Parathyroid adenoma (tissue), 2 donors: ENCODE measurements around the gene RAB22A.

Experiments
- H2AFZ ChIP-seq: fragments of 300-600 bp; sonication (generic); one replicate; pipeline ENCODE4 v1.7.0; 2017; ENCODE audit warnings: antibody characterized with exemption, mild to moderate bottlenecking
- H3K27ac ChIP-seq: fragments of 300-600 bp; sonication (generic); one replicate; pipeline ENCODE4 v1.7.0; 2017
- H3K27me3 ChIP-seq: fragments of 300-600 bp; sonication (generic); one replicate; pipeline ENCODE4 v1.7.0; 2017; ENCODE audit warnings: low read length; ENCODE audit not compliant: control insufficient read depth, insufficient read depth
- H3K36me3 ChIP-seq: fragments of 300-600 bp; sonication (generic); one replicate; pipeline ENCODE4 v1.7.0; 2017; ENCODE audit warnings: low read length; ENCODE audit not compliant: control insufficient read depth, insufficient read depth
- H3K4me1 ChIP-seq: fragments of 300-600 bp; sonication (generic); one replicate; pipeline ENCODE4 v1.7.0; 2017; ENCODE audit warnings: control low read depth
- H3K4me2 ChIP-seq: fragments of 300-600 bp; sonication (generic); one replicate; pipeline ENCODE4 v1.7.0; 2017; ENCODE audit warnings: low read length
- H3K4me3 ChIP-seq: fragments of 300-600 bp; sonication (generic); one replicate; pipeline ENCODE4 v1.7.0; 2017; ENCODE audit warnings: low read depth, low read length
- H3K79me2 ChIP-seq: fragments of 300-600 bp; sonication (generic); one replicate; pipeline ENCODE4 v1.7.0; 2017; ENCODE audit warnings: control low read depth
- H3K9ac ChIP-seq: fragments of 300-600 bp; sonication (generic); one replicate; pipeline ENCODE4 v1.7.0; 2017; ENCODE audit warnings: mild to moderate bottlenecking
- H3K9me3 ChIP-seq: fragments of 300-600 bp; sonication (generic); one replicate; pipeline ENCODE4 v1.7.0; 2017; ENCODE audit warnings: low read length; ENCODE audit not compliant: control insufficient read depth
- TF ChIP-seq, protein P1 (sequence below): fragments of 300-600 bp; sonication (generic); IDR thresholded peaks from one replicate; pipeline ENCODE4 v1.7.0; 2017; ENCODE audit warnings: antibody characterized with exemption, mild to moderate bottlenecking
- donor health status: primary hyperparathyroidism.

The RAB22A gene

DNA sequence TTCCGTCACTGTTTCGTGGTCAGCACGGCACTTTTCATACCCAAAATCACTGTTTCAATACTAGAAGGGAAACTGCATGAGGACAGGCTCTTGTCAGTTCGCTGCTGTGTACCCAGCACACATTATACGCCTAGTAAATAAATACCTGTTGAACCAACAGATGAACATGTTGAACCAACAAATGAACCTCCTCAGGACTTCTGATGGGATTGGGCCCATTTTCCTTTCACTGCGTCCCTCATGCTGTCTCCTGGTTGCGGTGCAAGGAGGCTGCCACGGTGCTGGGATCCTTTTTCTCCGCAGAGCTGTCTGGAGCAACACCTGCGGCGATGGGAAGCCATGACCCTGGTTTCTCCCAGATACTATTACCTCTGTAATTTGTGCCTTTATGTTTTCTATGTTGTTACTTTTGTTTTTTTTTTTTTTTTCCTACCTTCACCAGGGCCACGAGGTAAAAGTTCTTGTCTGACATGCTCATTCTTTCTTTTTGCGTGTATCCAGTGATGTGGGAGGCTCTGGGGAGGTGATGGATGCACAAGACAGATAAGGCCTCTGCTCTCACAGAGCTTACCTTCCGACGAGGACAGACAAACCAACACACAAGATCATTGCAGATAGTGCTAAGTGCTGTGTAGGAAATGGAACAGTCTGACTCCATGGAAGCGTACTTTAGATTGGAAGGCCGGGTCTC is 80.6 kb downstream of the RAB22A start:
- peaks cover 8% of the 10 kb centered on the region for H3K4me1 ChIP-seq
- TF ChIP-seq, protein P1, sequence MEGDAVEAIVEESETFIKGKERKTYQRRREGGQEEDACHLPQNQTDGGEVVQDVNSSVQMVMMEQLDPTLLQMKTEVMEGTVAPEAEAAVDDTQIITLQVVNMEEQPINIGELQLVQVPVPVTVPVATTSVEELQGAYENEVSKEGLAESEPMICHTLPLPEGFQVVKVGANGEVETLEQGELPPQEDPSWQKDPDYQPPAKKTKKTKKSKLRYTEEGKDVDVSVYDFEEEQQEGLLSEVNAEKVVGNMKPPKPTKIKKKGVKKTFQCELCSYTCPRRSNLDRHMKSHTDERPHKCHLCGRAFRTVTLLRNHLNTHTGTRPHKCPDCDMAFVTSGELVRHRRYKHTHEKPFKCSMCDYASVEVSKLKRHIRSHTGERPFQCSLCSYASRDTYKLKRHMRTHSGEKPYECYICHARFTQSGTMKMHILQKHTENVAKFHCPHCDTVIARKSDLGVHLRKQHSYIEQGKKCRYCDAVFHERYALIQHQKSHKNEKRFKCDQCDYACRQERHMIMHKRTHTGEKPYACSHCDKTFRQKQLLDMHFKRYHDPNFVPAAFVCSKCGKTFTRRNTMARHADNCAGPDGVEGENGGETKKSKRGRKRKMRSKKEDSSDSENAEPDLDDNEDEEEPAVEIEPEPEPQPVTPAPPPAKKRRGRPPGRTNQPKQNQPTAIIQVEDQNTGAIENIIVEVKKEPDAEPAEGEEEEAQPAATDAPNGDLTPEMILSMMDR = no peak

DNA sequence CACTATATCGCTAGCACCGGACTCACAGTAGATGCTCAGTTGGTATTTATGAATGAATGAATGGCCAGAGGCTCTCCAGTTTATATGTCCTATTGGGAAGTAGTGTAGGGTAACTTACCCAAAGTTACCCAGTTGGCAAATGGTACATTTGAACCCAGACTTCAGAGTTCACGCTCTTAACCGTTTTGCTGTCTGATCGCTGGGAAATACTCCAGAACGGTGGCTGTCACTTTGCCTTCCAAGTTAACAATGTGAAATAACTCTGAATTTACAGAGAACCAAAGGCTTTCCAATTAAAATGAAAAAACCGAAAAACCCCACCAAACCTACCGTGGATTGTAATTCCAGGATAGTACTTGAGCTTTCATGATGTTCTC is 81.1 kb downstream of the RAB22A start:
- Histone ChIP-seq H3K4me3 (no peak overlapping the region), H3K9ac (no peak overlapping the region), H3K4me1 (peaks cover 9% of the 10 kb centered on the region), H3K4me2 (peak overlapping the region; percentile 75), H3K79me2 (peaks cover 58% of the 10 kb centered on the region), H3K9me3 (no peaks in the 10 kb centered on the region), H3K36me3 (no peaks in the 10 kb centered on the region), H3K27ac (no peak overlapping the region), H3K27me3 (no peaks in the 10 kb centered on the region), H2AFZ (no peak overlapping the region)
- TF ChIP-seq, protein P1 = no peak

More for the DNA sequence above, 80.6 kb downstream of the RAB22A start:
- Histone ChIP-seq H3K27ac (no peak overlapping the region), H3K27me3 (no peaks in the 10 kb centered on the region), H3K36me3 (no peaks in the 10 kb centered on the region), H2AFZ (no peak overlapping the region), H3K4me2 (peak overlapping the region; percentile 75), H3K79me2 (peaks cover 53% of the 10 kb centered on the region), H3K9me3 (no peaks in the 10 kb centered on the region), H3K4me3 (peak overlapping the region; percentile 74), H3K9ac (peak overlapping the region; percentile 77)

DNA sequence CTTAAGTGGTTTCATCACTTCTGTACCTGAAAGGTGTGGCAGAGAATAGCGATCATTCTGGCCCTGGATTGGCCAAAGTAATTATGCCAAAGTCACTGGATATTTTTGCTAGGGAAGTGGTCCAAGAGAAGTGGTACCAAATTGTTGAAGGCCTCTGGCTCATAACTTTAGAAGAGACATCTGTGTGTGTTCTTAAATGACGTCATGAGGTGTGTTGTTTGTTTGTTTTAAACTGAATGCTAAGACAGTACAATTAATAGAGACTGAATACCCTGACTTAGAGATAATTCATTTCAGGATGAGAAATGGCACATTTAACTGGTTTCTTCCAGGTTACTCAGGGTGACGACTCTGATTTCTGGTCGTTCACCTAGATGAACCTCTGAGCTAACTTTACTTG is 82.8 kb downstream of the RAB22A start:
- H3K9ac ChIP-seq = no peak overlapping the region
- no peak overlapping the region for H3K27ac ChIP-seq
- no peak overlapping the region for H3K4me2 ChIP-seq
- no peaks in the 10 kb centered on the region for H3K9me3 ChIP-seq
- H3K36me3 ChIP-seq = no peaks in the 10 kb centered on the region
- H3K27me3 ChIP-seq = no peaks in the 10 kb centered on the region
- no peak overlapping the region for H3K4me3 ChIP-seq
- H3K79me2 ChIP-seq = peaks cover 75% of the 10 kb centered on the region
- H2AFZ ChIP-seq = no peak overlapping the region
- H3K4me1 ChIP-seq = peaks cover 10% of the 10 kb centered on the region
- TF ChIP-seq, protein P1 = no peak

DNA sequence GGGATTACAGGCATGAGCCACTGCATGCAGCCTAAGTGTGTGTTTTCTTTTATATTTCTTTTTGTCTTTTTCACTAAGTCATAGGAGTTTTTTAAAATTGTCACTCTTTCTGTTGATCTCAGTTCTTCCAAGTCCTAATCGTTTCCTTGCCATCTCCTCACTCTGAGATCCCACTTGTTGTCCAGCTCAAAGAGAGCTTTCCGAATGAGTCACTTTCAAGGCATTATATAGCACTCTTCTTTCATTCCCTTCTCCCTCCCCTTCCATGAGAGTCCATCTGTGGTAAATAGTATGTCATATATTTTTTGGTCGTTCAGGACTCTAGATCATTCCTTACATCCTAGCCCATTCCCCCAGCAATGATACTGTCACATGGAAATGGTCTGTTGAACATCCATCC is 83.8 kb downstream of the RAB22A start:
- Histone ChIP-seq H3K4me1 (peaks cover 14% of the 10 kb centered on the region), H3K79me2 (peaks cover 85% of the 10 kb centered on the region), H3K4me3 (no peak overlapping the region), H3K9ac (no peak overlapping the region), H3K27me3 (no peaks in the 10 kb centered on the region), H2AFZ (no peak overlapping the region), H3K4me2 (no peak overlapping the region), H3K36me3 (no peaks in the 10 kb centered on the region), H3K27ac (no peak overlapping the region), H3K9me3 (no peaks in the 10 kb centered on the region)
- TF ChIP-seq, protein P1 = no peak

DNA sequence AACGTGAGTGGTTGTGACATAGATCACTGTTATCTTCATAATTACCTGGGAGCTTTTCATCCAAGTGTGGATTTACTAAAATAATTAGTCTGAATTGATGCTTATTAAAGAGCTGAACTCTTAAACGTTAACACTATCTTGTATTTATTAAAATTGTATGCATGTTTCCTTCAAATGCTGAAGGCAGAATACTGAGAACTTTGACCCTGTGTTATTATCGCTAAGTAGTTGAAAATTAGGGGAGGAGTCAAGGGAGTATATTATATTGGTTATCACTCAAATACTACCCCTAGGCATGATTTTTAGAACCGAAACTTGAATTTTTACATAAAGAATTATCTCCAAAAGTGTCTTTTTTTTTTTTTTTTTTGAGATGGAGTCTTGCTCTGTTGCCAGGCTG is 85.3 kb downstream of the RAB22A start:
- H2AFZ ChIP-seq = no peak overlapping the region
- no peak overlapping the region for H3K4me2 ChIP-seq
- H3K4me1 ChIP-seq = peaks cover 15% of the 10 kb centered on the region
- TF ChIP-seq, protein P1 = no peak
- no peaks in the 10 kb centered on the region for H3K27me3 ChIP-seq
- peaks cover 97% of the 10 kb centered on the region for H3K79me2 ChIP-seq
- H3K9me3 ChIP-seq = no peaks in the 10 kb centered on the region
- H3K9ac ChIP-seq = no peak overlapping the region
- no peak overlapping the region for H3K27ac ChIP-seq
- H3K4me3 ChIP-seq = no peak overlapping the region
- H3K36me3 ChIP-seq = no peaks in the 10 kb centered on the region
